HG02943 (cell line): ENCODE data around the gene MRPL48.
"Not testable (repeated sequence)": the region's sequence is repeated elsewhere in the genome, so short reads cannot be mapped to it uniquely, and the experiment has no call there.

Experiments used
- ATAC-seq: cut with Tn5 transposase; IDR thresholded peaks from one replicate; pipeline ENCODE4 v1.9.1; 2021; ENCODE audit warnings: mild to moderate bottlenecking, low read depth, moderate library complexity; ENCODE audit not compliant: unreplicated experiment

The MRPL48 gene

DNA sequence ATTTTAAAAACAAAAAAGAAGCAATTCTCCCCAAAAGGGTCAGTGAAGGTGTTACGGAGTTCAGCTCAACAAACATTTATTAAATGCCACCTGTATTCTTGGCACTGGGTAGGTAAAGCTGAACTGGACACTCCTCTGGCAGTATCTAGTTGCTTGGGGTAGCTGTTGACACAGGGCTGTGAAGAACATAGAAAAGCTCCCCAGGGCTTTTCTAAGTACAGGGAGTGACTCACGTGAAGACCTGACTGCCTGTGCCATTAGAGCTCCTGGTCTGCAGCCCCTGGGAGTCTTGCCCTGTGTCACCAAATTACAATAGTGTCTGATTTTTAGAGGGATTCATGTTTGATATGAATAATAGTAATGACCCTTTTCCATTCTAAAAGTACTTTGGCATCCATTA lies 45.4 kb downstream of the MRPL48 start:
- ATAC-seq: no peak

- ATAC-seq: no peak
Observed at GRCh38 chr11:73838443-73839122, 50.9 kb downstream of the MRPL48 start.

GRCh38 chr11:73839123-73839457 lies 51.4 kb downstream of the MRPL48 start:
- ATAC-seq: no peak

- no peak for ATAC-seq
Observed at GRCh38 chr11:73851046-73851764, 63.5 kb downstream of the MRPL48 start.

- ATAC-seq: no peak
Observed at GRCh38 chr11:73852049-73852448, 64.4 kb downstream of the MRPL48 start.

GRCh38 chr11:73854680-73855079 lies 67.0 kb downstream of the MRPL48 start:
- no peak for ATAC-seq

- no peak for ATAC-seq
Observed at GRCh38 chr11:73856031-73856567, 68.4 kb downstream of the MRPL48 start.

- ATAC-seq: no peak
Observed at GRCh38 chr11:73859671-73860070, 72.0 kb downstream of the MRPL48 start.

DNA sequence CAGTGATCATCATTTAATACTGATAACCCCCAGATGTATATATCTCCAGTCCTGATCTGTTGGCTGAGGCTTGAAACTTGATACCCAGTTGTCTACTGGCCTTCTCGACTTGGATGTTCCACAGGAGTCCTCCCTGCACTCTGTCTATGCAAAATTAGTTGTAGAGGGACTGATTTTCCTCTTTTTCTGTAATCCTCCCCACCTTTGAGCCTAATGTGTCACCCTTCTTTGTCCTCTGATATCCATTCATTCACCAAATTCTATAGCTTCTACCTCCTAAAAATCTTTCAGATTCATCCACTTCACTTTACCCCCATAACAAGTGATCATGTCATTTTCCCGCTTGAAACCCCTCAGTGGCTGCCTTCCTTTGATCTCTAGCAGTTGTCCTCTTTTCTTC lies 72.5 kb downstream of the MRPL48 start:
- no peak for ATAC-seq

DNA sequence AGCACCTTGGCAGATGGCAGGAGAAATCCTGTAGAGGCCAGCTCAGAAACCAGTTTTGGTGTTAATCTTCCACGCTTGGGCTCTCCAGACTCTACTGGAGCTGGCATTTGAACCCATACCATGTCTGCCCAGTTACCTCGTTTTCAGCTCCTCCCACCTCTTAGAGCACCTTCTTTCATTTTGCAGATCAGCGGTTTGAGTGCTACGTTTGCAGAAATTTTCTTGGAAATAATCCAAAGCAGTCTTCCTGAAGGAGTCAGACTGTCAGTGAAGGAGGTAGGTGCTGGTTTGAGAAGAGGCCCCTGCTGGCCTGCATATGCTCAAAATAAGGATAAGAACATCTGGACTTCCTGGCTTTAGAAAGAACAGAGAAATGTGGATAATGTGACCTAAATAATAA lies 75.3 kb downstream of the MRPL48 start:
- no peak for ATAC-seq

- ATAC-seq: no peak
Observed at GRCh38 chr11:73866095-73866579, 78.5 kb downstream of the MRPL48 start.

- ATAC-seq: no peak
Observed at GRCh38 chr11:73866586-73866996, 78.9 kb downstream of the MRPL48 start.

GRCh38 chr11:73869332-73869949 lies 81.8 kb downstream of the MRPL48 start:
- ATAC-seq: no peak

DNA sequence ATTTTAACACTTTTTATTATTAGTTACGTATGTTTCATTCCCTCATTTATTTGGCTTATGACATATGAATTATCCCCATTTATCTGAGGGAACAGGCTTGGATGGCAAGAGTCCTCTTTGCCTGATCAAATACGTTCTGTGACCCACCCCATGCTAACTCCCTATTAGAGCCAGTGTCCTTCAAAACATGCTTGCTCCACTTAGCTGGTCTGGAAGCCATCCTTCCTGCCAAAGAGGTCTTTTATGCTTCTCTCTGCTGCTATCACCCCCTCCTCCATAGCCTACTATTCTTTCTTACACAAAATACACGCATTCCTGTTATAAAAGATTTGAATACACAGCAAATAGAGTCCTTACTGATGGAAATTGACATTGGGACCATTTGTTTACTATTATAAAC lies 82.6 kb downstream of the MRPL48 start:
- no peak for ATAC-seq

DNA sequence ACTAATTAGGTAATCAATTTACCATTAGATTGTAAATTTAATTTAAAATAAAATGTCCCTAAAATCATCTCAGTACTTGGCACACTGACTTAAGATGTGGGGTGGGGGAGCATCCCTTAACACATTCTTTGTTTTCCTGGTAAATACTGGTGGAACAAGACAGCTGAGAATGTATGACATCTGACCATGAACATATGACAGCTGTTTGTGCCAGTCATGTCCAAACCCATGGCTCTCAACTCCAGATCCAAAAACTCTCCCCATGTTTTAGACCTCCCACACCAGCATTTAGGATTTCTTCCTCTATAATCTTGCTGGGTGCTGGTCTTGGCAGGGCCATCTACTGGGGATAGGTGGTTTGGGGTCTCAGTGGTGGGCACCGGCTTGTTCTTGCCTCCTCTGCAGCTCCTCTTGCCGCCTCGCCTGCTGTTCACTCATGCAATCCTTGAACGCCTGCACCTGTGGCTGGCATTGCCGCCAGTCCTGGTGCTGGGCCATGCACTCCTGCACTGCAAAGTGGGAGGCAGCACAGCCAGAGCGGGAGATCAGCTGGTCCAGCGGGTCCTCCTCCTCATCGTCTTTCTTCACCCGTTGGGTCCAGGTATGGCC lies 85.2 kb downstream of the MRPL48 start:
- no peak for ATAC-seq

DNA sequence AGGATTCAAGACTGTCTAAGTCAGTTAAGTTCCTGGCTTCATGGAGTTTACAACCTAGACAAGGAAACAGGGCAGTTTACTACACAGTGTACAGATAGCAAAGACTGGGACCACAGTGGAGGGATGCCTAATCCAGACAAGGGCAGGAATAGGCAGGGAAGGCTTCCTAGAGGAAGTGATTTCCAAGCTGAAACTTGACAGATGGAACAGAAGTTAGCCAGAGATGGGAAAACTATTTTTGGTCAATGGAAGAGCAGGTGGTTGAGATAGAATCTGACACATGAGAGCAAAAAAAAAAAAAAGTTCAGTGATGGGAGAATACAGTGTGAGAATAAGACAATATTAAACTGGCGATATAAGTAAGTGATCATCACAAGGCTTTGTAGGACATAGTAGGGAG lies 87.7 kb downstream of the MRPL48 start:
- ATAC-seq: no peak

DNA sequence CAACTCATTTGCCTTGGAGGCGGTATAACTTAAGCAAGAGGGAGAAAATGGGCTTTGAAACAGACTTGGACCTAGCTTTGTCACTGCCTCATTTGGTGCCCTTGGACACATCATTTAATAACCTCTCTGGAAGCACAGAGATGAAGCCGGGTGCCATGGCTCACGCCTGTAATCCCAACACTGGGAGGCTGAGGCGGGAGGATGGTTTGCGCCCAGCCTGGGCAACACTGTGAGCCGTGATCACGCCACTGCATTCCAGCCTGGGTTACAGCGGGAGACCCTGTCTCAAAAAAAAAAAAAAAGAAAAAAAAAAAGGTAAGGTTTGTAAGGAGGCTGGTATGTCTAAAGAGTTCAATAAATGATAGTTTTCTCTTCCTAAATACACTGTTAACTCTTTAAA lies 88.2 kb downstream of the MRPL48 start:
- ATAC-seq: no peak

- ATAC-seq: peak; percentile 97
Observed at GRCh38 chr11:73876424-73877310, 89.0 kb downstream of the MRPL48 start, which contains the start of the genes COA4 and PAAF1. Gene COA4, minus strand, starts transcription at chr11:73876846. Its CDS starts 3,468 bp downstream, at chr11:73873378. Gene PAAF1, plus strand, starts transcription at chr11:73876999. Its CDS starts 23 bp downstream, at chr11:73877022.

DNA sequence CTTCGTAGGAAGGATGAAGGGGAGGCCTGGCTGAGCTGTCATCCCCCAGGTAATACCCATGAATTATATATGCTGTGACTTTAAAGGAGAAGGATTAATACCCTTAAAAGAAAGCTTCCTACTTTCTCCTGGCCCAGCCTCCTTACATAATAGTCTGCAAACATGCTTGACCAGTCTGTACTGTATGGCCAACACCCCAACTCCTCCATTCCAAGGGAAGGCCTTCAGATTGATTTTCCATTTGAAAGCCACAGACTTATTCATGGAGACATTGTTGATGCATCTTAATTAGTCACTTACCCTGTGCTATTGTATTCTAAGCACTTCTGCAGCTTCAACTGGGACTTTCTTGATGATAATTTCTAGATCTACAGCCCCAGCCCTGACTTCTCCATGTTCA lies 91.1 kb downstream of the MRPL48 start:
- no peak for ATAC-seq

DNA sequence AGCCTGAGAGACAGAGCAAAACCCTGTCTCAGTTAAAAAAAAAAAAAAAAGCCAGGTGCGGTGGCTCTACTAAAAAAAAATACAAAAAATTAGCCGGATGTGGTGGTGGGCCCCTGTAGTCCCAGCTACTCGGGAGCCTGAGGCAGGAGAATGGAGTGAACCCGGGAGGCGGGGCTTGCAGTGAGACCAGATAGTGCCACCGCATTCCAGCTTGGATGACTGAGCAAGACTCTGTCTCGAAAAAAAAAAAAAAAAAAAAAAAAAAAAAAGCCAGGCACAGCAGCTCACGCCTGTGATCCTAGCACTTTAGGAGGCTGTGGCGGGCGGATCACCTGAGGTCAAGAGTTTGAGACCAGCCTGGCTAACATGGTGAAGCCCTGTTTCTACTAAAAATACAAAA lies 92.8 kb downstream of the MRPL48 start:
- ATAC-seq: not testable (repeated sequence)
